HL-60/S4 (cell line): ENCODE results near the gene PPP2R5C.
"Not testable (repeated sequence)": the region's sequence is repeated elsewhere in the genome, so short reads cannot be mapped to it uniquely, and the experiment has no call there.

Experiments
- in situ Hi-C: fragments of 300-500 bp; cut with MboI; formaldehyde crosslinking; loops from 2 replicates; pipeline ENCODE4 v1.14.3; 2022; ENCODE audit warnings: low sequenced_read_pairs

PPP2R5C gene

DNA sequence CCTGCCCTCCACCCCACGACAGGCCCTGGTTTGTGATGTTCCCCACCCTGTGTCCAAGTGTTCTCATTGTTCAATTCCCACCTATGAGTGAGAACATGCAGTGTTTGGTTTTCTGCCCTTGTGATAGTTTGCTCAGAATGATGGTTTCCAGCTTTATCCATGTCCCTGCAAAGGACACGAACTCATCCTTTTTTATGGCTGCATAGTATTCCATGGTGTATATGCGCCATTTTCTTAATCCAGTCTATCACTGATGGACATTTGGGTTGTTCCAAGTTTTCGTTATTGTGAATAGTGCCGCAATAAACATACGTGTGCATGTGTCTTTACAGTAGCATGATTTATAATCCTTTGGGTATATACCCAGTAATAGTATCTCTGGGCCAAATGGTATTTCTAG lies 17.1 kb upstream of the PPP2R5C start:
- in situ Hi-C loops = not testable (repeated sequence)

GRCh38 chr14:101749756-101750155 lies 11.8 kb upstream of the PPP2R5C start:
- in situ Hi-C loops = not testable (repeated sequence)

GRCh38 chr14:101754893-101755292 lies 6.6 kb upstream of the PPP2R5C start:
- in situ Hi-C loops = no loop called here

DNA sequence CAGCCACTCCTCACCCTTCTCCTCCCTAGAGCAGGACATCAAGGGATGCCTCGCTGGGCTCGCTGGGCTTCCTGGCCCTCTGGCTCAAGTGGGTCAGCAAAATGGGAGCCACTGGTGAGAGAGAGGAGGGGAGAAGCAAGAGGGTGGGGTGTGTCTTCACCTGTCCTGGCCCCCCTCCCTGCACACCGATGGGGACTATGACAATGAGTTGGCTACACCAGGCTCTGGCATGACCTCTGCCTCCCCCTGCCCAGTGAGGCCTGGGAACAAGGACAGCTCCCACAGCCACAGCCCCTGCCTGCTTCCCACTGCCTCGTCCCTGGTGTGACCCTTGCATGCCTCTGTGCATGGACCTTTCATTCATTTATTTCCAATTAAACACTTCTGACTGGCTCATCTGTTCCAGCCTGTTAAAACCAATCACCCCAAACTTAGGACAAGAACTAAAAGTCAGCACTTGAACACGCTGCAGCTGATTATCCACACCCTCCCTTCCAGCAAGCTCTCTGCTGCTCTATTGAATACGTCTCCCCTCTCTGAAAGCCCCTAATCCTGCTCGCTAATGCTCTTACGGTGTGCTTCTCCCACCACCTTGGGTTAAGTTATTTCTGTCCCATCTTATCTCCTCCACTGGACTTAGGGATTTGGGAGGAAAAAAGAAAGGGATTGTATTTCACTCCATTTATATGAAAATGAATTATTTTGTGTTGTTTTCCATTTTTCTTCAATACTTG lies 5.8 kb upstream of the PPP2R5C start:
- in situ Hi-C loops = no loop called here

DNA sequence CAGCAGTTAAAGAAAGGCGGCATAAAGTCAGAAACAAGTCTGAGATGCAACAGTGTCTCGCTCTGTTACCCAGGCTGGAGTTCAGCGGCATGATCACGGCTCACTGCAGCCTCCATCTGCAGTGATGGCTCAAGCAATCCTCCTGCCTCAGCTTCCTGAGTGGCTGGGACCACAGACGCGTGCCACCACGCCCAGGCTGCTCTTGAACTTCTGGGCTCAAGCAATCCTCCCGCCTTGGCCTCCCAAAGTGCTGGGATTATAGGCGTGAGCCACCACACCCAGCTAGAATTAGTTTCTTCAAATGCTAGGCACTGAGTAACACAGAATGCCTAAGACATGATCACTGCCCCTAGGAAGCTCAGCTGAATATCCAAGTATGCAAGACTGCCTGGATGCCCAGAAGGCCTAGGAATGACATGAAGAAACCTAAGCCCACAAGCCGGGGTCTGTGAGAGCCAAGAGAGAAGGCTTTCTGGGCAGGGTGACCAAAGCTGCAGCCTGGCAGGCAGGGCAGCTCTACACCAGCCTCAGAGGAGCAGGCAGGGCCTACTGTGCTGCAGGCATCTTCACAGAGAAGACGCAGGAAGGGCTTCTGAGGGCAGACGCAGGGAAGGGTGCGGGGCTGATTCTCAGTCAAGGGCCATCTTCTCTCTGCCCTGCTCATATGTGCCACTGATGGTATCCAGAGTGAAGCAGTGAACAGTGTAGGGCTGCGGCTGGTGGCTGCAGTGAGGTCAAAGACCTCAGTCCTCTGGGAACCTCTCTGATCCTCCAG lies 4.3 kb upstream of the PPP2R5C start:
- in situ Hi-C loops = no loop called here

DNA sequence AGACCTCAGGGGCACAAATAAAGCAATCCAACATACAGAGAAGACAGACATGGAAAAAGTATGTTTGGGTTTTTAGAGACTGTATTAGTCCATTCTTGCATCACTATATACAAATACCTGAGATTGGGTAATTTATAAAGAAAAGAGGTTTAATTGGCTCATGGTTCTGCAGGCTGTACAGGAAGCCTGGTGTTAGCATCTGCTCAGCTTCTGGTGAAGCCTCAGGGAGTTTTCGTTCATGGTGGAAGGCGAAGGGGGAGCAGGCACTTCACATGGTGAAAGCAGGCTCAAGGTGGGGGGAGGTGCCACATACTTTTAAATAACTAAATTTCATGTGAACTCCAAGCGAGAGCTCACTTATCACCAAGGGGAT lies 3.7 kb upstream of the PPP2R5C start:
- in situ Hi-C loops = no loop called here

DNA sequence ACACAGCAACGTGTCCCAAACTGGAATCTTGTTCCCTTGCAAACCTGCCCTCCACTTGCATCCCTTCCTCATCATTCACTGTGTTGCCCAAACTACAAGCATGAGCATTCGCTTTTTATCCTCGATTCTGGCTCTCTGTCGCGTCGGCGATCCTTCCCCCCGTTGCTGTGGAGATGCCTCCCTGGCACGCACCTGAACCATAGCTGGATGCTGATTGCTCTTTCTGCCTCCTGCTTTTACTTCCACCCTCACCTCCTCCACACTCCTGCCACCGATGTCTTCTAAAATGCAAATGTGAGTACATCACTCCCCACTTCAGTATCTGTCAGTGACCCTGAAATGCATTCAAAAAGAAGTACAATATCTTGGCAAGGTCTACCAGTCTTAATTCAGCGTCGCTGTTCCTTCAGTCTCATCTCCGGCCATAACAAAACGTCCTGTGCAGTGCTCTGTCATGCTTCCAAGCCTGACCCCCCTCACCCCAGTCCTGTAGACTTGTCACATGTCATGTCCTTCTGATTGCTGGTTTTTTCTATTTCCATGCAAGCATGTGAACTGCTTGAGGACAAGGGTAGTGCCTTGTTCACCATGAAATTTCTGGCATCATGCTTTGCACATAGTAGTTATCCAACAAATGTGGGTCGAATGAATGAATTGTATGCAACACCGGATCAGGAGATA lies 2.5 kb upstream of the PPP2R5C start:
- in situ Hi-C loops = no loop called here

- in situ Hi-C loops = no loop called here
Measured at GRCh38 chr14:101760138-101761011, 1.1 kb upstream of the PPP2R5C start.

DNA sequence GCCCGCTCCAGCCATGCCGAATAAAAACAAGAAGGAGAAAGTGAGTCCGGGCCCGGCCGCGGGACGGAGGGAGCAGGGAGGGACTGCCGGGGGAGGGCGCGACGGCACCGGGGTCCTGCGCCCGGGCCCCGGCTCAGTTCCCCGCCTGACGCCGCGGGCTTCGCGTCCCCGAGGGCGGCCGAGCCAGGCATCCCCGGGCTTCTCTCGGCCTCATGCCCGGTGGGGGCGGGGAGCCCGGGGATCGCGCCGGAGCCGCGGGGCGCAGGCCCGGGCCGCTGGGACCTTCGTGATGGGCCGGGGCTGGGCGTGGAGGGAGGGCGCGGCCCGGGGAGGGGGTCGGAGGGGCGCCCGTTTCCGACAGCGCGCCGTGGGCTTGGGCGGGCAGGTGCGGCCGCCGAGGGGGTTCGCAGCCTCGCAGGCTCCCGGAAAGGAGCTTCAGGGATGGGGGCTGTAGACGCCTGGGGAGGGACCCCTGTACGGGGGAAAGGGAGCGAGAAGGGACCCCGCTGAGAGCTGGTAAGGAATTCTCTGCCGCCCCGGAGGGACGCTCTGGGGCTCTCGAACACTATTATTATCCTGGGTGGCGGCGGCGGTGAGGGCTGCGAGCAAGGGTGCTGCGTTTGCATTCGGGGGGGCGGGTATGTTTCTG lies 496 bp downstream of the PPP2R5C start:
- in situ Hi-C loops = no loop called here

- in situ Hi-C loops = no loop called here
Measured at GRCh38 chr14:101762530-101763101, 1.1 kb downstream of the PPP2R5C start.

GRCh38 chr14:101763941-101764709 lies 2.6 kb downstream of the PPP2R5C start:
- in situ Hi-C loops = no loop called here

DNA sequence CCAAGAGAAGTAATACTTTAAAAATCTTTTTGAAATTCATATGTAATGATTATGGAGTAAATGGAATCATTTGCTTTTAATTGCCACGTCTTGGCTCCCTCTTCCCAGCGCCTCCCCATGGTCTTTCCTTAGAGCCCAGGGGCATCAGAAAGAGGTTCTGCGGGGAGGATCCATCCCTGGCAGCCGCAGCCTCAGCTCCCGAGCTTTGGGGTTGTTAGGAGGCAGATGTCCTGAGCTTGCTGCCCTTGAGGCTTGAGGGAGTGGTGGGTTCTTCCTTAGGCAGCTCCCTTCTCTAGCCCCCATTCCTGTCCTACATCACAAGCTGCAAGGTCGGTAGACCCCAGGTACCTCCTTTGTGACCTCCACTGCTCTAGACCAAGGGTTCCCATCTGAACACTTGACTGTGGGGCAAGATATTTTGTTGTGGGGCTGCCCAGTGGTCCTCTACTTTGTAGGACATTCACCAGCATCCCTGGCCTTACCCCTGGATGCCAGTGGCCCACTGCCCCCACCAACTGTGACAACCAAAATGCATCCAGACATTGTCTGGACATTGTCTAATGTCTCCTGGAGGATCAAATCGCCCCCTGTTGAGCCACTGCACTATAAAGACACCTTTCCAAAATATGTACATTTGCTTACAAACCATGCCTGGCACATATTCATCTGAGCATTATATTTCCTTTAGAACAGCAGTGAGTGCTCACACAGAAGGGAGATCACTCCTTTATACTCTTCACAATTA lies 6.3 kb downstream of the PPP2R5C start:
- in situ Hi-C loops = no loop called here

- in situ Hi-C loops = no loop called here
Measured at GRCh38 chr14:101770183-101770582, 8.7 kb downstream of the PPP2R5C start.

DNA sequence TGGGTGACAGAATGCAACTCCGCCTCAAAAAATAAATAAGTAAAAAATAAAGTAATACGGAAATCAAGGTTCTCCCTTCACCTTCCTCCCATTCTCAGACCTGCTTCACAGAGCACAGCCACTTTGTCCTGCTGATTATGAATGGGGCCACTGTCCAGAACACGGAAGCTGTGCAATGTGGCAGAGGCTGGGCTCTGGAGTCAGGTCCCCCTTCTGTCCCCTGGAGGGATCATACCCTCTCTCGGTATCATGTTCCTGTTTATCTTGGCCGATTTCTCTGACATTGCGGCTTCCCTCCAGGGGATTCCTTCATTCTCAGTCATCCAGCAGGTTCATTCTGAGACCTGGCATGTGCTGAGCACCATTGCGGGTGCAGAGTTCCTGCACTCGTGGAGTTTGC lies 11.3 kb downstream of the PPP2R5C start:
- in situ Hi-C loops = no loop called here

- in situ Hi-C loops = no loop called here
Measured at GRCh38 chr14:101773378-101773777, 11.9 kb downstream of the PPP2R5C start.

DNA sequence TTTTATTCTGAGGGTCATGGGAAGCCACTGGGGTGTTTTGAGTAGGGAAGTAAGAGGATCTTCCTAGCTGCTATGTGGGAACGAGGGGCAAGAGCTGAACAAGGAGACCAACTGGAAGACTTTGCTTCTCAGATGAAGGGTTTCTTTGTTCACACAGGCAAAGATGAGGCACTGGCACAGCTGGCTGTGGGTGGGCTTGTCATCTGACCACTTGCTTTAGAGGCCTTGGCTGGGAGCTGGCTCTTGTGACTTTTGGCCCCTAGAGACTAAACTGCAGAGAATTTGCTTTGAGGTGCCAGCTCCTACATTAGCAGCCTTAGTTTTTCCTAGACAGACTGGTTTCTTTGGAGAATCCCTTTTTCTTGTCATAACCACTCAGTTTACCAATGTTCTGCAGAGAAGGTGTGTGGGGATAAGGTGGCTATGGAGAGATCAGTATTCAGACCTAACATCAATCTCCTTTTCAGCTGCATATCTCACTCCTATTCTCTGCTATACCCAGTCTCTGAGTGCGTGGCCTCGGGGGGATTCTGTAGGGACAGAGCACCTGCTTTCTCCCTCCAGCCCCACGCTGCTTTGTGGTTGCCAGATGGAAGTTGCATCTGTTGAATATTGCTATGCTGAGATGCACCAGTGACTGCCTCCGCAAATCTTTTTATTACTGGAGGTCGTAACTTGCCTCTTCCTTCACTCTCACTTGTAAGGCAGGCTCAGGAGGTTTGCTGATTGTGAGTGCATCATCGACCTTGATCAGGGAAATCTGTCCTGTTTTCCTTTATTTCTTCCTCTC lies 12.7 kb downstream of the PPP2R5C start:
- in situ Hi-C loops = no loop called here

DNA sequence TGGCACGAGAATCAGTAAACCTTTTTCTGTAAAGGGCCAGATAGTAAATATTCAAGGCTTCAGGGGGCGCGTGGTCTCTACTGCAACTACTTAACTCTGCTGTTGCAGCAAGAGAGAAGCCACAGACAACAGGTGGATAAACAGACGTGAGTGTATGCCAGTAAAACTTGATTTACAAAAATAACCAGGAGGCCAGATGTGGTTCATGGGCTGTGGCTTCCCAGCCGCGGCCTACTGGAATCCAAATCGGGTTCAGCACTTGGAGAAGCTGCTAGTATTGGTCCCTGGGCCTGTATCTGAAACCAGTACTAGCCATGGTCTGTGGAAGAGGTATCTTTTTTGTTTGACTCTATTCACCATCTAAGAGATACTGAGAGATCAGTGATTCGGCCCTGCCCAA lies 13.3 kb downstream of the PPP2R5C start:
- in situ Hi-C loops = no loop called here

DNA sequence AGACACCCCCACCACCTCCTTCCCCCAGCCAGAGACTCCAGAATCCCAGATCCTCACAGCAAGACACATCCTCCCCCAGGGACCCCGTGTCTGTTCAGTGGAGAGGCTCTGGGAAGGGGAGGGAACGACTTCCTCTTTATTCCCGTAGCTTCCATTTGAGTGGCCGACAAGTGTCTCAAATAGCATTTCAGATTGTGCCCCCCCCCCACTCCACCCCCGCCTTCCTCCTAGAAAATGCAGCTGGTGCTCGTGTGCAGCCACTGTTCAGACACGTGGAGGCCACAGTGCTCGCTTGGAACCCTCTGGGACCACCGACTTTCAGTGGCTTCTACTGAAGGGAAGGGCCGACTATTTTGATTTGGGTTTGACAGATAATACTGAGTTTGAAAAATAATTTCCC lies 14.3 kb downstream of the PPP2R5C start:
- in situ Hi-C loops = no loop called here
